ENCODE results near the gene ASTL.
"Not testable (repeated sequence)": the region's sequence is repeated elsewhere in the genome, so short reads cannot be mapped to it uniquely, and the experiment has no call there.

Gene ASTL

DNA sequence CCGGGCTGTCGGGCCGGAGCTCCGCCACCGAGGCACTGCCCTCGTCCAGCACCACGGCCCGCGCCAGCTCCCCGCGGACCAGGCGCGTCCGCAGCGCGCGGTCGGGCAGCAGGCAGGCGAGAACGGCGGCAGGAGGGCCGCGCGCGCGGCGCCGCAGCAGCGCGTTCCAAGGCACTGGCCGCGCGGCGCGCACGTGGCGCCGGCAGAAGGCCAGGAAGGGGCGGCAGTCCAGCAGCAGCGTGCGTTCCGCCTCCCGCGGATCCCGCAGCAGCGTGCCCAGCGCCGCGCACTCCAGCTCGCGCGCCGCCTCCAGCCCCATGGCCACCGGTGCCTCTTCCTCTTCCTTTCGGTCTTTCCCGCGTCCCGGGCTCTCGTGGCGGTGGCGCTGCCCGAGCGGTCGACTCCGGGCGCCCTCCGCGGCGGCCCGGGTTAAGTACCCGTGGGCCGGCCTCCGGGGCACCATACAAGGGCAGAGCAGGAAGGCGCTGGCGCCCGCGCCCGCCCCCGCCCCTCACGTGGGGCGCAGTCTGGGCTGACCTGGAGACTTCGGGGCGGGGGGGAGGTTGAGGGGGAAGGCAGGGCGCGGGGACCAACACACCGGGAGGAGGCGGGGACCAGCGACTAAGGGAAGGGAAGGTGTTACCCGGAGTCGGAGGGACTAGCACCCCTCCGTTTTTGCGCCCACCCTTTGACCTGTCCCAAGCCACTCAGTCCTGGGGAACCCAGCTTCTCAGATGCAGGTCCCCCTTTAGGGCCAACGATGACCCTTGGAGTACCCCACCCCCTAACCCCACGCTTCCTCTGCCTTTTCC is 6.9 kb upstream of the ASTL start, which contains the start of gene DUSP2:
DUSP2 (minus strand) TSS at position 405 of the 812 bp plus-strand sequence; CDS start at position 319, 86 bp downstream.
- peak; percentile 92 for DNase-seq

DNA sequence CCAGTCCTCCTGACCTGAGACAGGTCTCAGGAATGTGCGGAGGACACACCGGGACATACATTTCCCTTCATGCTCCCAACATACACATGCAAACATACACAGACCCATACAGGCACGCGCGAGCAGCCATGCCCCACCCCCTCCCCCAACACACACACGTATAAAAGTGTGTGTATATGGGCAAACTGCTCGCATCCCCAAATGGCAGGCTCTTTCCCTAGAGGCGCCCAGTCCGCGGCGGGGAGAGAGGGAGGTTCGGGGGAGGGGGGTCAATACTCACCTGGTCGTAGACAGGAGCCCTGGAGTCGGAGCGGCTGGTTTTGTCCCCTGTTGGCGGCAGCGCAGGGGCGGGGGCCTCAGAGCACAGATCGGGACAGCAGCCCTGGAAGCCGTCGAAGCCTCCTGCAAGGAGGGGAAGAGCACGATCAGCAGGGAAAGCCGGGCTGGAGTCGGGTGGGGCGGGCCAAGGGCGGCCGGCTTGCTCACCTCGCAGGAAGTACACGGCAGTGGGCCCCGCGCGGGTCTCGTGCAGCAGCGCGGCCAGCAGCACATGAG is 6.3 kb upstream of the ASTL start:
- peak; percentile 63 for DNase-seq

- DNase-seq, result peak; percentile 54
These were observed 5.7 kb upstream of the ASTL start for GRCh38 chr2:96143848-96144480.

GRCh38 chr2:96143231-96143847 is 5.0 kb upstream of the ASTL start:
- DNase-seq, result peak; percentile 14

- peak; percentile 73 for DNase-seq
These were observed 4.2 kb upstream of the ASTL start for GRCh38 chr2:96142217-96143113.

DNA sequence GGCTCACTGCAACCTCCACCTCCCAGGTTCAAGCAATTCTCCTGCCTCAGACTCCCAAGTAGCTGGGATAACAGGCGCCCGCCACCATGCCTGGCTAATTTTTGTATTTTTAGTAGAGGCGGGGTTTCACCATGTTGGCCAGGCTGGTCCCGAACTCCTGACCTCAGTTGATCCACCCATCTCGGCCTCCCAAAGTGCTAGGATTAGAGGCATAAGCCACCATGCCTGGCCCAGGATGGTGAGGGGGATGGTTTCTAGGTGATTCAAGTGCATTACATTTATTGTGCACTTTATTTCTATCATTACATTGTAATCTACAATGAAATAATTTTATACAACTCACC is 3.3 kb upstream of the ASTL start:
- not testable (repeated sequence) for DNase-seq

- DNase-seq, result no peak
These were observed 2.8 kb upstream of the ASTL start for GRCh38 chr2:96140941-96141623.

DNA sequence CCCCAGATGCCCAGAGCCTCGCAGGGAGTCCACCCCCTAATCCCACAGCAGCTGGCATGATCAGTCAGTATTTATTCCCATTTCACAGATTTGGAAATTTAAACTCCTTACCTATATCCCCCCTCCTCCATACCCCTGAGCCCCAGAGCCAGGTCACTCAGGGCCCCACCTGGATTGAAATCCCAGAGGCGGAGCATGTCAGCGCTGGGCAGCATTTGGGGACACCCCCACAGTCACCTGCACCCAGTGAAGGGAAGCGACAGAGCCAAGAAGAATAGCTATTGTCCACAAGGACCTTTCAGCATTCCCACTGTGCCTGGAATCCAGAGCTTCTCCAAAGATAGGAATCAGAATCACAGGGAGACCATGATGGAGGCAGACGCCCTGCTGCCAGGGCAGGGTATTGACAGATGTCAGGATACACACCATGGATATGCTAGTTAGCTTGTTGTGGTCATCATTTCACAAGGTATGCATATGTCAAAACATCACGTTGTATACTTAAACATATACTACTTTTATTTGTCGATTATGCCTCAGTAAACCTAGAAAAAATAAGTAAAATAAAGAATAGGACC is 968 bp upstream of the ASTL start:
- DNase-seq, result no peak

- DNase-seq, result no peak
These were observed 752 bp downstream of the ASTL start for GRCh38 chr2:96137321-96138178.

DNA sequence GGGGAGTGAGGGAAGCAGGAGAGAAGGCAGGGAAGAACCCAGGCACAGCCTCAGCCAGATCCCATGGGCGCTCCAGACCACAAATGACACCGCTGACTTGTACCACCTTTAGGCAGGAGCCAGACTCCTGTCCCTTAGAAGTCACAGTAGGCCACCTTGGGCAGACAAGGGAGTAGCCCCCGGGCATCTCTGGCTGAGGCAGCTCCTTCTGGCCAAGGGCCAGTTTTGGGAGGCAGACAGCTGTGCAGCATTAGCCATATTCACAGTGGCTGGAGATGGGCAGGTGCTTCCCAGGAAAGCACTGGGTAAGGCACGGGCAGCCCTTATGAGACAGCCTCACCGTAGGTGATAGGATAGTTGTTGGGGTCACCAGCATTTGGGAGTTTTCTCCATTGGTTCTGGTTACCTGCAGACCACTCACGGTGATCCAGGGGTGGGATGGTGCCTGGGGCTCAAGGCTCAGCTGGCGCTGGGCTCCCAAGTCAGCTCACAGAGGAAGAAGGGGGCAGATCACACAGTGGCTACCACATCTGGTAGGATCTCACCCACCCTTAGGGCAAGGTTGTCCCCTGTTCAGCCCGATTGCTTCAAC is 2.1 kb downstream of the ASTL start:
- DNase-seq, result no peak

GRCh38 chr2:96135621-96136020 is 2.7 kb downstream of the ASTL start:
- no peak for DNase-seq

DNA sequence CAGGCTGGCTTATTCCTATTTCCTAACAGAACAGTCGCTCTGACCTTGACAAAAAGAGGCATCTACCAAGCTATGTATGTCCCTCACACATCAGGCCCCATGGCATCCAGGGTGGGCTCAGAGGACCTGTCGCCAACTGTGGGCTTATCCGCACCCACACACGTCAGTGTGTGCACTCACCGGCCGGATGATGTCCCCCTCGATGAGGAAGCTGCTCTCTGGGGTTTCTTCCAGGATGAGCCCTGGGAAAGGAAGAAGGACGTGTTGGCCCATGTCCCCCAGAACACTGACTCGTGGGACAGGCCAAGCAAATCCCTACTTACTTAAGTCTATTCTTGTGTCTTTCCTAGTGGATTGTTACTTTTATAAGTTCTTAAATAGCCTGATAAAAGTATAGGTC is 3.1 kb downstream of the ASTL start:
- no peak for DNase-seq

- no peak for DNase-seq
These were observed 3.9 kb downstream of the ASTL start for GRCh38 chr2:96134421-96134820.

- DNase-seq, result no peak
These were observed 6.2 kb downstream of the ASTL start for GRCh38 chr2:96131813-96132745.

GRCh38 chr2:96131152-96131812 is 7.0 kb downstream of the ASTL start:
- DNase-seq, result no peak

GRCh38 chr2:96130483-96130882 is 7.8 kb downstream of the ASTL start:
- no peak for DNase-seq

DNA sequence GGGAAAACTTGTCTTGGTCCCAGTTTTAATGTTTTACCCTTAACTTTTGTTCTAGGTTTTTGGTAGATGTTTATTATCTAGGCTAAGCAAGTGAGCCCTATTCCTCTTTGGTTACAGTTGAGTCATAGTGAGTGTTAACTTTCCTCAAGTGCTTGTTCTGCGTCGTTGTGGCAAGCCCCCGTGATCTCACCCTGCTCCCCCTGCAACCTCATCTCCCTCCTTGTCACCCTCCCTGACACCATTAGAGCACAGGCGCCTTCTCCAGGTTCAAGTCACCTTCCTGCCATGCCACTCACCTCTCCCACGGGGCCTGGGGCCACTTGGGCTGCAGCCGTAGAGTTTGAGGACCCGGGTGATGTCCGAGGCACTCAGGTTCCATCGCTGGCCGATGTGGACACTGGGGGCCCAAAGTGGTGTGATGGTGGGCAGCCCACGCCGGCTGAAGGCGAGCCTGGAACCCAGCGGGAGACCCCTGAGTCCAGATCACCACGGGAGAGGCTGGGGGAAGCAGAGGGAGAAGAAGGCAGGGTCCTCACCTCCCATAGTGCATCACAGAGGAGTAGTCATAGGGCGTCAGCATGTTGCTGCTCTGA is 8.7 kb downstream of the ASTL start:
- DNase-seq, result no peak

- no peak for DNase-seq
These were observed 9.8 kb downstream of the ASTL start for GRCh38 chr2:96128456-96128855.

Measured in activated naive CD4-positive, alpha-beta T cell treated with anti-CD3 and anti-CD28 coated beads, Interleukin-2, amount 50 U/mL, for 16 hours (primary cell).